Gastrocnemius medialis (tissue), 4 donors: ENCODE data around the gene ENDOG. TPM values are rescaled to one million over a fixed set of nuclear protein-coding genes. Genes with fewer than 3 reads are reported as not detected.

Experiments used
- ATAC-seq, 2 donors: fragments of 150-250 bp; one replicate each; pipeline ENCODE4 v1.9.1; 2016
- DNase-seq, 2 donors: peaks; one replicate each; pipeline ENCODE4 v3.0.0-alpha.2; 2019
- H3K27ac ChIP-seq, 4 donors: fragments of 200-600 bp; sonication (generic); 1 replicate in 1 of 4; 2 replicates in 3 of 4; pipeline ENCODE4 v1.5.1; 2016 to 2018; ENCODE audit warnings: mild to moderate bottlenecking in 2 of 4, moderate library complexity in 1 of 4
- H3K27me3 ChIP-seq, 3 donors: fragments of 200-600 bp; sonication (generic) in 2 of 3; 1 replicate in 1 of 3; 2 replicates in 2 of 3; pipeline versions ENCODE4 v1.5.1 to v1.6.0; 2016 to 2019; ENCODE audit warnings: mild to moderate bottlenecking in 1 of 3, moderate library complexity in 1 of 3
- H3K36me3 ChIP-seq, 2 donors: fragments of 200-600 bp; sonication (generic) in 1 of 2; one replicate each; pipeline ENCODE4 v1.5.1; 2017 to 2018
- H3K4me1 ChIP-seq, 2 donors: fragments of 200-600 bp; sonication (generic) in 1 of 2; one replicate each; pipeline ENCODE4 v1.5.1; 2016 to 2017; ENCODE audit warnings: mild to moderate bottlenecking in 2 of 2
- H3K4me3 ChIP-seq, 4 donors: fragments of 200-600 bp; sonication (generic) in 3 of 4; 1 replicate in 1 of 4; 2 replicates in 3 of 4; pipeline ENCODE4 v1.5.1; 2016 to 2019; ENCODE audit warnings: mild to moderate bottlenecking in 2 of 4
- H3K9me3 ChIP-seq, 3 donors: fragments of 200-600 bp; sonication (generic) in 2 of 3; 1 replicate in 1 of 3; 2 replicates in 2 of 3; pipeline ENCODE4 v1.5.1; 2016 to 2019
- POLR2A ChIP-seq, 2 donors: fragments of 450-650 bp; IDR thresholded peaks; one replicate each; pipeline ENCODE4 v1.6.1; 2017; ENCODE audit warnings: antibody characterized with exemption in 2 of 2, mild to moderate bottlenecking in 2 of 2, moderate library complexity in 2 of 2
- in situ Hi-C, 4 donors: fragments of 200-750 bp; cut with MboI; loops; one replicate each; pipeline versions ENCODE4 v1.15.0 to v1.8.0; 2017; ENCODE audit warnings: low sequenced_read_pairs in 4 of 4
- intact Hi-C: fragments of 100-400 bp; cut with DNase I; formaldehyde crosslinking; loops from one replicate; pipeline ENCODE4 v1.15.1; 2023; ENCODE audit warnings: low total_unique reads
- total RNA-seq, 4 donors: library from RNA; depleted of rRNA; stranded (reverse); fragments of >200 nt; gene quantifications; one replicate each; pipeline versions ENCODE4 v1.1.0 to v1.2.3, GENCODE V29; 2016
- TF ChIP-seq, protein P1 (sequence below), 5 experiments: fragments of 450-650 bp in 3 of 5; fragments of 200-600 bp in 2 of 5; sonication (generic) in 2 of 5; IDR thresholded peaks in 4 of 5; conservative IDR thresholded peaks in 1 of 5; 1 replicate in 4 of 5; 2 replicates in 1 of 5; pipeline ENCODE4 v1.5.1; 2016 to 2019; ENCODE audit warnings: antibody characterized with exemption in 5 of 5, mild to moderate bottlenecking in 3 of 5, moderate library complexity in 3 of 5

The ENDOG gene
- total RNA-seq, 4 donors from 2014 or later = 58.2 to 212 (median 122) TPM

DNA sequence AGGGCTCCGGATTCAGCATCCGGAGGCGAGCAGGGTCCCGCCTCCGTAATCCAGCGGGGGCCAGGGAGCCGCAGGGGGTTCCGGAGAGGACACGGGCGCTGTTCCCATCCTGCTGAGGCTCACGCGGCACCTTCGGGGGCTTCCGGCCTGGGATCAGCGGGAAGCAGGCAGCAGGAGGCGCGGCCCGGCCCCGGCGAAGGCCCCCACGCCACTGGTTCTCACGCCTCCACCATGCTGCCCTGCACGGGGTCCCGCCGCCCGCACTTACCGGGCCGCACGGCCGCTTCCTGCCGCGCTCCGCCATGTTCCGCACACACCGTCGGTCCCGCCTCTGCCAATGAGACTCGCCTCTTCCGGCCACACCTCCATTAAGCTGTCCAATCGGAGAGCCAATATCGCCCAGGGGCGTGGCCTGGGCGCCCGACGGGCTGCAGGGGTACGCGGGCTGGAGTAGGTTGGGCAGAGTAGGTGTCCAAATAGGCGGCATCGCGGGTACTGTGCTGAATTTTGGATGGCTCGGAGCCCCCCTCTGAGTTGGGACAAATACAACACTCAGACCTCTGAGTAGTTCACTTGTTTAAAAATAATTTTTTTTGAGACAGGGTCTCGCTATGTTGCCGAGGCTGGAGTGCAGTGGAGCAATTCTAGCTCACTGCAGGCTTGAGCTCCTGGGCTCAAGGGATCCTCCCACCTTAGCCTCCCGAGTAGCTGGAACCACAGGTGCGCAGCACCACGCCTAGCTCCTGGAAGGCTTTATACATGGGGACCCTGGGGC lies 11.4 kb downstream of the ENDOG start, which contains the start of gene SPOUT1:
Gene SPOUT1, minus strand, starts transcription at position 318 of the 775 bp plus-strand sequence. Its CDS starts 14 bp downstream, at position 304.
- Histone ChIP-seq H3K4me1 (peaks cover 12 to 13% of the 10 kb centered on the region in 2 donors), H3K9me3 (no peaks in the 10 kb centered on the region), H3K36me3 (peaks cover 0 to 31% of the 10 kb centered on the region in 2 donors), H3K27me3 (no peaks in the 10 kb centered on the region), H3K4me3 (peak within 1 kb of the TSS; percentile 73 to 97 (median 85)), H3K27ac (peak within 1 kb of the TSS; percentile 80 to 89 (median 82))
- ATAC-seq (peak; percentile 99), DNase-seq (peak; percentile 87 to 91)
- TF ChIP-seq, protein P1, sequence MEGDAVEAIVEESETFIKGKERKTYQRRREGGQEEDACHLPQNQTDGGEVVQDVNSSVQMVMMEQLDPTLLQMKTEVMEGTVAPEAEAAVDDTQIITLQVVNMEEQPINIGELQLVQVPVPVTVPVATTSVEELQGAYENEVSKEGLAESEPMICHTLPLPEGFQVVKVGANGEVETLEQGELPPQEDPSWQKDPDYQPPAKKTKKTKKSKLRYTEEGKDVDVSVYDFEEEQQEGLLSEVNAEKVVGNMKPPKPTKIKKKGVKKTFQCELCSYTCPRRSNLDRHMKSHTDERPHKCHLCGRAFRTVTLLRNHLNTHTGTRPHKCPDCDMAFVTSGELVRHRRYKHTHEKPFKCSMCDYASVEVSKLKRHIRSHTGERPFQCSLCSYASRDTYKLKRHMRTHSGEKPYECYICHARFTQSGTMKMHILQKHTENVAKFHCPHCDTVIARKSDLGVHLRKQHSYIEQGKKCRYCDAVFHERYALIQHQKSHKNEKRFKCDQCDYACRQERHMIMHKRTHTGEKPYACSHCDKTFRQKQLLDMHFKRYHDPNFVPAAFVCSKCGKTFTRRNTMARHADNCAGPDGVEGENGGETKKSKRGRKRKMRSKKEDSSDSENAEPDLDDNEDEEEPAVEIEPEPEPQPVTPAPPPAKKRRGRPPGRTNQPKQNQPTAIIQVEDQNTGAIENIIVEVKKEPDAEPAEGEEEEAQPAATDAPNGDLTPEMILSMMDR (IDR thresholded peaks at IDR 0.05 in 4 of 5, conservative IDR thresholded peaks at IDR 0.05 in 1 of 5) = no peak
- TF ChIP-seq POLR2A (IDR thresholded peaks at IDR 0.05) = peak; percentile 21 to 59
- in situ Hi-C loops = no loop called here
- intact Hi-C loops = loop anchor here (1.0 kb wide), 1 partner anchor 11 kb away; the partner anchor contains the start of gene ENDOG

DNA sequence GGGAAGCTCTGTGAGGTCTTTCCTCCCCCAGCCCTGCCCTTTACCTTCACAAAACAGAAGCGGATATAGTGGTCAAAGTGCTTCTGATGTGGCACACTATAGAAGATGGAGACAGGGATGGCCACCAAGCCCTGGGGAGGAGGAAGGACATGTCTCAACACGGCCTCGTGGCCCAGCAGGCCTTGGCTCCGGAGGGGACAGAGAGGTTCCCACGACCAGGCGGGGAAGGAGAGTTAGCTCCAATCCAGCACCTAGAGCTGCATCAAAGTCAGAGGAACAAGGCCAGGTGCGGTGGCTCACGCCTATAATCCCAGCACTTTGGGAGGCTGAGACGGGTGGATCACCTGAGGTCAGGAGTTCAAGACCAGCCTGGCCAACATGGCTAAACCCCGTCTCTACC lies 15.4 kb downstream of the ENDOG start:
- no peak for DNase-seq
- intact Hi-C loops = no loop called here
- TF ChIP-seq, protein P1 (IDR thresholded peaks at IDR 0.05 in 4 of 5, conservative IDR thresholded peaks at IDR 0.05 in 1 of 5) = no peak
- no peak for TF ChIP-seq POLR2A (IDR thresholded peaks at IDR 0.05)

DNA sequence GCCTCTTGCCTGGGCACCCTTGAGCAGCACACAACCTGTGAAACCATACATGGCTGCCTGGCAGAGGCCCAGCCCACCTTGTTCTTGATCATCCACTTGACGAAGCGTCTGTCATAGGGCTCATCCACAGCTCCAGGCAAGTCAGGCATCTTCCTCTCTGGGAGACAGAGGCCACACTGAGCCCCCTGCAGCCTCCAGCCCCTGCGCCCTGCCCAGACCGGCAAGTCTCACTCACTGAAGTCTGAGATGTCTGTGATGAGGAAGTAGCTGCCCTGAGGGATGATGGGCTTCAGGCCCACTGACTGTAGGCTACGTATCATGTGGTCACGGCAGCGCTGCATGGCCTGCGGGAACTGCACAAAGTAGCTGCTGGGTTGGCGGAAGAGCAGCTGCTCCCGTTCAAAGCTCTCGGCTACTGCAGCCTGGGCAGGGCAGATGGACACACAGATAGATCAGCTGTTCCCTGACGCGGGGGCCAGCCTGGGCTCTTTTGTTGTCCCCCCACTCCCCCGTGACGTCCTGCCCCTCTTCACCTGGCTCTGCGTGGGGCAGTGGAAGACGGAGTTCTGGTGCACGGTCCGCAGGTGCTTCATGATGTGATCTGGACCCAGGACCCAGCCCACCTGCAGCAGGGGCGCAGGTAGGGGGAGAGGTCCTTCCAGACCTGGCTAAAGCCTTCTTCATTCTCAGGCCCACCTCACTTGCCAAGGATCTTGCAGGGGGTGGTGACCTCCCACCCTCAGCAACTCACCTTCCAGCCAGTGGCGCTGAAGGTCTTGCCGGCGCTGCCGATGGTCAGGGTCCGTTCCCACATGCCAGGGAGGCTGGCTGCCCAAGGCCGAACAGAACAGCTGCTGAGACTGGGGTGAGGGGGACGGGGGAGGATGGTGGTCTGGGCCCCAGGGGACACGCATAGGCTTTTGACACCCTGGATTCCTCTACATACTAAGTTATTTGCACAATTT lies 17.2 kb downstream of the ENDOG start:
- intact Hi-C loops (no loop called here), in situ Hi-C loops (no loop called here)
- Histone ChIP-seq H3K27ac (no peak overlapping the region), H3K27me3 (no peaks in the 10 kb centered on the region), H3K36me3 (peaks cover 0 to 11% of the 10 kb centered on the region in 2 donors), H3K4me3 (no peak overlapping the region), H3K4me1 (no peaks in the 10 kb centered on the region), H3K9me3 (no peaks in the 10 kb centered on the region)
- ATAC-seq (no peak), DNase-seq (no peak)
- TF ChIP-seq, protein P1 (IDR thresholded peaks at IDR 0.05 in 4 of 5, conservative IDR thresholded peaks at IDR 0.05 in 1 of 5) = no peak
- no peak for TF ChIP-seq POLR2A (IDR thresholded peaks at IDR 0.05)

More for the DNA sequence above, 15.4 kb downstream of the ENDOG start:
- Histone ChIP-seq H3K4me3 (no peak overlapping the region), H3K36me3 (peaks cover 0 to 11% of the 10 kb centered on the region in 2 donors), H3K4me1 (peaks cover 9 to 11% of the 10 kb centered on the region in 2 donors), H3K27me3 (no peaks in the 10 kb centered on the region), H3K27ac (no peak overlapping the region), H3K9me3 (no peaks in the 10 kb centered on the region)
- in situ Hi-C loops = no loop called here
- ATAC-seq = no peak

DNA sequence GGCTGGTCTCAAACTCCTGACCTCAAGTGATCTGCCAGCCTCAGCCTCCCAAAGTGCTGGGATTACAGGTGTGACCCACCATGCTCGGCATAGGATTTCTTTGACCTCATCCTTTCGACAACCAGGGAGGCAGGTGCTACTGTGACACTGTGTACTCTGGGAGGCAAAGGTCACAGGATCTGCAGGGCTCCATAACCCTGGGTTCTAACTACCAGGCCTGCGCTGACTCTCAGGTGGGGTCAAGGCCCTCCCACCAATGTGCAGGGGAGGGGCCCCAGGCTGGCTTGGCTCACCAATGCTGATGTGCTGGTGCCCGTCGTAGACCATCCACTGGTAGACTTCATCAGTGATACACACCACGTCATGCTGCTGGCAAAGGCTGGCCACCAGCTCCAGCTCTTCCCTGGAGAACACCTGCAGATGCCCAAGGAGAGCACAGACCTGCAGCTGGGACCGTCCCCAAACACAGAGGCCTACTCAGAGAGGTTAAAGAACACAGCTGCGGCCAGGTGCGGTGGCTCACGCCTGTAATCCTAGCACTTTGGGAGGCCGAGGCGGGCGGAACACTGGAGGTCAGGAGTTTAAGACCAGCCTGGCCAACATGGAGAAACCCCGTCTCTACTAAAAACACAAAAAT lies 18.3 kb downstream of the ENDOG start:
- ATAC-seq (no peak), DNase-seq (no peak)
- no peak overlapping the region for H3K27ac ChIP-seq
- TF ChIP-seq POLR2A (IDR thresholded peaks at IDR 0.05) = no peak
- TF ChIP-seq, protein P1 (IDR thresholded peaks at IDR 0.05 in 4 of 5, conservative IDR thresholded peaks at IDR 0.05 in 1 of 5) = no peak
- in situ Hi-C loops = no loop called here
- no peaks in the 10 kb centered on the region for H3K4me1 ChIP-seq
- no peak overlapping the region for H3K4me3 ChIP-seq
- intact Hi-C loops = no loop called here
- peaks cover 0 to 15% of the 10 kb centered on the region in 2 donors for H3K36me3 ChIP-seq
- H3K27me3 ChIP-seq = no peaks in the 10 kb centered on the region
- H3K9me3 ChIP-seq = no peaks in the 10 kb centered on the region
